Panc1 (cell line): ENCODE measurements around the gene CENPT.

Experiments used
- POLR2AphosphoS5 ChIP-seq: IDR thresholded peaks from 2 replicates; pipeline ENCODE4 v1.6.1; 2012; ENCODE audit warnings: mild to moderate bottlenecking, low read depth, low read length, moderate library complexity
- SIN3A ChIP-seq: IDR thresholded peaks from 2 replicates; pipeline ENCODE4 v1.6.1; 2012; ENCODE audit warnings: low read depth, mild to moderate bottlenecking, low read length, moderate library complexity, borderline replicate concordance; ENCODE audit not compliant: insufficient read depth
- TCF7L2 ChIP-seq: IDR thresholded peaks from 2 replicates; pipeline ENCODE4 v1.6.1; 2011; ENCODE audit warnings: mild to moderate bottlenecking, low read depth, low read length, inconsistent platforms
- TF ChIP-seq, protein P1 (sequence below): fragments of 450-650 bp; IDR thresholded peaks from 2 replicates; pipeline ENCODE4 v1.5.1; 2017; ENCODE audit warnings: mild to moderate bottlenecking

DNA sequence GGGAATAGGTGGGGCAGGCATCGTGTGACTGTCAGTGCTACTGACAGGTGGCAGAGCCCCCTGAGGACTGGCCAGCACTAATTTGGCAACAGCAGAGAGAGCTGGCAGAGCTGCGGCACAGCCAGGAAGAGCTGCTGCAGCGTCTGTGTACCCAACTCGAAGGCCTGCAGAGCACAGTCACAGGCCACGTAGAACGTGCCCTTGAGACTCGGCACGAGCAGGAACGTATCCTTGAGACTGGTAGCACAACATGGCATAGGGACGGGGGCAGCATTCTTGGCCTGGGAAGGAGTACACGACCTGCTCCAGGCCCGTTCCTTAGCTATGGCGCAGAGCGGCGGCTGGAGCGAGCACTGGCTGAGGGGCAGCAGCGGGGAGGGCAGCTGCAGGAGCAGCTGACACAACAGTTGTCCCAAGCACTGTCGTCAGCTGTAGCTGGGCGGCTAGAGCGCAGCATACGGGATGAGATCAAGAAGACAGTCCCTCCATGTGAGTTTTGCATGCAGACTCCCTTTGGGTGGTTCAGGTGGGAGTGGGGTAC is 34.2 kb upstream of the CENPT start:
- TF ChIP-seq, protein P1, sequence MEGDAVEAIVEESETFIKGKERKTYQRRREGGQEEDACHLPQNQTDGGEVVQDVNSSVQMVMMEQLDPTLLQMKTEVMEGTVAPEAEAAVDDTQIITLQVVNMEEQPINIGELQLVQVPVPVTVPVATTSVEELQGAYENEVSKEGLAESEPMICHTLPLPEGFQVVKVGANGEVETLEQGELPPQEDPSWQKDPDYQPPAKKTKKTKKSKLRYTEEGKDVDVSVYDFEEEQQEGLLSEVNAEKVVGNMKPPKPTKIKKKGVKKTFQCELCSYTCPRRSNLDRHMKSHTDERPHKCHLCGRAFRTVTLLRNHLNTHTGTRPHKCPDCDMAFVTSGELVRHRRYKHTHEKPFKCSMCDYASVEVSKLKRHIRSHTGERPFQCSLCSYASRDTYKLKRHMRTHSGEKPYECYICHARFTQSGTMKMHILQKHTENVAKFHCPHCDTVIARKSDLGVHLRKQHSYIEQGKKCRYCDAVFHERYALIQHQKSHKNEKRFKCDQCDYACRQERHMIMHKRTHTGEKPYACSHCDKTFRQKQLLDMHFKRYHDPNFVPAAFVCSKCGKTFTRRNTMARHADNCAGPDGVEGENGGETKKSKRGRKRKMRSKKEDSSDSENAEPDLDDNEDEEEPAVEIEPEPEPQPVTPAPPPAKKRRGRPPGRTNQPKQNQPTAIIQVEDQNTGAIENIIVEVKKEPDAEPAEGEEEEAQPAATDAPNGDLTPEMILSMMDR, result no peak
- TF ChIP-seq POLR2AphosphoS5, result no peak
- TF ChIP-seq TCF7L2, result no peak
- TF ChIP-seq SIN3A, result no peak
